Smooth muscle cell (in vitro differentiated cells): ENCODE data around the gene TTC39C. TPM values are rescaled to one million over a fixed set of nuclear protein-coding genes. Genes with fewer than 3 reads are reported as not detected.

ENCODE experiments used
- DNase-seq: peaks from one replicate; lab custom pipeline; 2025; ENCODE audit not compliant: unreplicated experiment; lab: John Stamatoyannopoulos, UW
- H2AFZ ChIP-seq: fragments of 200-600 bp; sonication (generic); 2 replicates; pipeline ENCODE4 v1.6.0; 2016; ENCODE audit warnings: antibody characterized with exemption, low read depth, mild to moderate bottlenecking
- H3F3A ChIP-seq: fragments of 200-600 bp; sonication (generic); 2 replicates; pipeline ENCODE4 v1.6.0; 2017; ENCODE audit warnings: antibody characterized with exemption, low read depth
- H3K27ac ChIP-seq: fragments of 200-600 bp; sonication (generic); 2 replicates; pipeline ENCODE4 v1.5.1; 2016; ENCODE audit warnings: low read depth, mild to moderate bottlenecking
- H3K27me3 ChIP-seq: fragments of 200-600 bp; sonication (generic); 2 replicates; pipeline ENCODE4 v1.6.1; 2016; ENCODE audit warnings: low read depth, mild to moderate bottlenecking
- H3K36me3 ChIP-seq: fragments of 200-600 bp; sonication (generic); 2 replicates; pipeline ENCODE4 v1.5.1; 2016; ENCODE audit warnings: low read depth
- H3K4me1 ChIP-seq: fragments of 200-600 bp; sonication (generic); 2 replicates; pipeline ENCODE4 v1.5.1; 2016; ENCODE audit warnings: low read depth
- H3K4me2 ChIP-seq: fragments of 200-600 bp; sonication (generic); 2 replicates; pipeline ENCODE4 v1.6.0; 2016; ENCODE audit warnings: mild to moderate bottlenecking
- H3K4me3 ChIP-seq: fragments of 200-600 bp; sonication (generic); 2 replicates; pipeline ENCODE4 v1.5.1; 2016; ENCODE audit warnings: mild to moderate bottlenecking
- H3K79me2 ChIP-seq: fragments of 200-600 bp; sonication (generic); 2 replicates; pipeline ENCODE4 v1.6.0; 2016; ENCODE audit warnings: low read depth, mild to moderate bottlenecking
- H3K9ac ChIP-seq: fragments of 200-600 bp; sonication (generic); 2 replicates; pipeline ENCODE4 v1.6.0; 2016; ENCODE audit warnings: low read depth
- H3K9me3 ChIP-seq: fragments of 200-600 bp; sonication (generic); replicated peaks from 2 replicates; pipeline ENCODE4 v1.5.1; 2016; ENCODE audit warnings: low read depth
- H4K20me1 ChIP-seq: fragments of 200-600 bp; sonication (generic); 2 replicates; pipeline ENCODE4 v1.6.0; 2016; ENCODE audit warnings: low read depth
- WGBS: methylation state at CpG from one replicate; pipeline ENCODE4 v1.1.7; 2016; ENCODE audit warnings: low lambda C conversion rate; 5-methylcytosine and 5-hydroxymethylcytosine counted together
- polyA plus RNA-seq: library from polyadenylated mRNA; unstranded; fragments of >200 nt; fragmentation: Nextera tagmentation; extraction: Ambion mirVana; gene quantifications from 2 replicates; pipeline ENCODE4 v1.2.1, GENCODE V29; 2016
- total RNA-seq: library from RNA; depleted of rRNA; stranded (reverse); fragments of >200 nt; gene quantifications from 2 replicates; pipeline ENCODE4 v1.2.3, GENCODE V29; 2014
- TF ChIP-seq, protein P1 (sequence below): fragments of 200-600 bp; sonication (generic); IDR thresholded peaks from 2 replicates; pipeline ENCODE4 v1.5.1; 2017; ENCODE audit warnings: borderline replicate concordance, mild to moderate bottlenecking, antibody characterized with exemption; ENCODE audit not compliant: insufficient read depth, poor library complexity, severe bottlenecking

TTC39C gene
- total and polyA plus RNA-seq, 2 experiments from 2014 or later = 3.1 to 10.4 TPM

DNA sequence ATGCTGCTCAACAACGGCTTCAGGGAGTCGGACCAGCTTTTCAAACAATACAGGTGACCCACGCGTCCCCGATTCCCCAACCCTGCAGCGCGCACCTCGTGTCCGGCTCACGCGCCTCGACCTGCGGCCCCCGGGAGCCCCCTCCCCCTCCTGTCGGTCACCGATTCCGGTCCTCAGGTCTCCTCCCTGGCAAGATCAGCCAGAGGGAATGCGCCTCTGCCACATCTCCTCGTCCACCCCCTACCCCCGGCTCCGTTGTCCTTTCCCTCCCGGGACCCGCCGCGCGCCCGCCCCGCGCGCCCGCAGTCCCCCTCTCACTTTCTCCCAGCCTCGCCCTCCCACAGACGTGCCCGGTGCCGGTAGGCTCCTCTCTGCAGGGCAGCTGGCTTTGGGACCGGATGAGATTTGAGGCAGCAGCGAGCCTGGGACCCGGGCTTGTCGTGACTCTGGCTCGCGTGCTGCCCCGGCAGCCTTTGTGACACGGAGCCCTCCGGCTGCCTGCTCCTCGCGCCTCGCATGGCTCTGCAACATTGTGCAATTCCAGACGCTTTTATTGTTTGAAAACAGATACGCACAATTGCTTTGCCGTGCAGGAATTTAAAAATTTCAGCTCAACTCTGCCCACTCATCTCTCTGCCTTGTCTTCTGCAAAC is 558 bp downstream of the TTC39C start:
- H3K27me3 ChIP-seq = peaks cover 12% of the 10 kb centered on the region
- WGBS = under 1% methylated on average over 31 of the region's 50 CpGs
- TF ChIP-seq, protein P1, sequence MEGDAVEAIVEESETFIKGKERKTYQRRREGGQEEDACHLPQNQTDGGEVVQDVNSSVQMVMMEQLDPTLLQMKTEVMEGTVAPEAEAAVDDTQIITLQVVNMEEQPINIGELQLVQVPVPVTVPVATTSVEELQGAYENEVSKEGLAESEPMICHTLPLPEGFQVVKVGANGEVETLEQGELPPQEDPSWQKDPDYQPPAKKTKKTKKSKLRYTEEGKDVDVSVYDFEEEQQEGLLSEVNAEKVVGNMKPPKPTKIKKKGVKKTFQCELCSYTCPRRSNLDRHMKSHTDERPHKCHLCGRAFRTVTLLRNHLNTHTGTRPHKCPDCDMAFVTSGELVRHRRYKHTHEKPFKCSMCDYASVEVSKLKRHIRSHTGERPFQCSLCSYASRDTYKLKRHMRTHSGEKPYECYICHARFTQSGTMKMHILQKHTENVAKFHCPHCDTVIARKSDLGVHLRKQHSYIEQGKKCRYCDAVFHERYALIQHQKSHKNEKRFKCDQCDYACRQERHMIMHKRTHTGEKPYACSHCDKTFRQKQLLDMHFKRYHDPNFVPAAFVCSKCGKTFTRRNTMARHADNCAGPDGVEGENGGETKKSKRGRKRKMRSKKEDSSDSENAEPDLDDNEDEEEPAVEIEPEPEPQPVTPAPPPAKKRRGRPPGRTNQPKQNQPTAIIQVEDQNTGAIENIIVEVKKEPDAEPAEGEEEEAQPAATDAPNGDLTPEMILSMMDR = no peak
- H3K4me3 ChIP-seq = peak overlapping the region; percentile 88
- peak overlapping the region; percentile 64 for H3K27ac ChIP-seq
- peaks cover 4% of the 10 kb centered on the region for H3K79me2 ChIP-seq
- no peaks in the 10 kb centered on the region for H3K36me3 ChIP-seq
- H3K4me1 ChIP-seq = peaks cover 11% of the 10 kb centered on the region
- peak overlapping the region; percentile 98 for H2AFZ ChIP-seq
- peaks cover 20% of the 10 kb centered on the region for H4K20me1 ChIP-seq
- H3K9me3 ChIP-seq = no peaks in the 10 kb centered on the region
- peak overlapping the region; percentile 86 for H3K9ac ChIP-seq
- peak overlapping the region; percentile 97 for H3K4me2 ChIP-seq
- peak; percentile 46 for DNase-seq
- peaks cover 20% of the 10 kb centered on the region for H3F3A ChIP-seq

DNA sequence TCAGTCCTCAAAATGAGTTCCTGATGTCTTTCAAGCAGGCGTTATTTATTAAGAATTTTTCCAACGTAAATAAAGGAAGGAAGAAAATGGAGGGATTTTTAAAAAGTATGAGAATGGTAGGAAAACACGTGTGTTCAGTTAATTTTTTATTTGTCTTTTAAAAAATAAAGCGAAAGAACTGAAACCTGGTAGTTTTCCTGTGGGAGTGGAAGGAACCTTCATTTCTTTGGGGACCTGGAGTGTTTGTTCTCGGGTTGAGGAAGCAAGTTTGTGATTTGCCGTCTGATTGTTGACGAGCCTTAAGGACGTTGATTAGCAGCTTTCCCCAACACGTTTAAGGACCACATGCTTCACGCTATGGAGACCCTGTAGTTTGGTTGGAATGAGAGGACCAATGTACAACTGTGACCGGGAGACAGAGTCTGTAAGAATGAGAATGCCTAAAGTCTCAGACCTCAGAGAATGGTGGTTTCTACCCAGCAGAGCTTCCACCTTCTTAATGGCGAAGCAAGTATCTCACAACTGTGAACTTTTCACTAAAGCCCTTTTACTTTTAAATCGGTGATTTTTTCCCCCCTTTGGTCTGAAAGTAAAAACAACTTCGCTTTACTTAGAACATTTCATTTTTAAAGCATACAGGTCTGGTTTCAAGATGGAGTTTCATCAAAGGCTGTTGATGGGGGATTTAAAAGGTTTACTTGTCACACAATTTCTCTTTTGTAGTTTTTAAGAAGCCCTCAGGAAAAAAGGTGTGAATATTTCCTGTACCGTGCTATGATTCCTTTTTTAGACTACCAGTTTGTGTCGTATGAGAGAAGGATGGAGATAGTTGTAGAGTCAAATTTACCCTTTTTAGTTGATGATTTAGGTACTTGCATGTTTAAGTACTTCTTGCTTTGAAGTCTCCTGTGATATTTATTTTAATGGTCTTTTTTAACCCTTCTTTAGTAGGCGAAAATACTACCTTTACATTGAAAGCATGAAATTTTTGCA is 1.4 kb downstream of the TTC39C start:
- Histone ChIP-seq H3F3A (peaks cover 25% of the 10 kb centered on the region), H2AFZ (peak overlapping the region; percentile 98), H3K9me3 (no peaks in the 10 kb centered on the region), H3K9ac (peak overlapping the region; percentile 27), H3K4me2 (peak overlapping the region; percentile 97), H3K36me3 (no peaks in the 10 kb centered on the region), H3K4me3 (peak overlapping the region; percentile 88), H4K20me1 (peaks cover 21% of the 10 kb centered on the region), H3K79me2 (peaks cover 4% of the 10 kb centered on the region), H3K27me3 (peaks cover 8% of the 10 kb centered on the region), H3K27ac (no peak overlapping the region), H3K4me1 (peaks cover 11% of the 10 kb centered on the region)
- TF ChIP-seq, protein P1 = no peak
- no peak for DNase-seq
- WGBS = 20% methylated on average over 17 of the region's 17 CpGs

GRCh38 chr18:24016643-24017042 is 2.1 kb downstream of the TTC39C start:
- Histone ChIP-seq H3F3A (peaks cover 25% of the 10 kb centered on the region), H3K79me2 (peaks cover 4% of the 10 kb centered on the region), H3K4me3 (peak overlapping the region; percentile 88), H4K20me1 (peaks cover 21% of the 10 kb centered on the region), H3K36me3 (no peaks in the 10 kb centered on the region), H3K27me3 (peaks cover under 1% of the 10 kb centered on the region), H3K9ac (no peak overlapping the region), H2AFZ (no peak overlapping the region), H3K4me2 (peak overlapping the region; percentile 97), H3K27ac (no peak overlapping the region), H3K9me3 (no peaks in the 10 kb centered on the region), H3K4me1 (peaks cover 11% of the 10 kb centered on the region)
- TF ChIP-seq, protein P1 = no peak
- DNase-seq = no peak
- 67% methylated on average over 2 of the region's 2 CpGs for WGBS
